H1 (cell line): ENCODE measurements around the gene TPM2. TPM values are rescaled to one million over a fixed set of nuclear protein-coding genes. Genes with fewer than 3 reads are reported as not detected.

ENCODE experiments used
- CTCF ChIA-PET: fragments of 300-600 bp; sonication (Branson Sonifier 250); formaldehyde crosslinking; loops from one replicate; lab custom pipeline; 2021; ENCODE audit not compliant: partially characterized antibody; lab: Charles Lee
- POLR2A ChIA-PET: fragments of 300-600 bp; sonication (Branson Sonifier 250); formaldehyde crosslinking; loops from one replicate; lab custom pipeline; 2021; ENCODE audit warnings: inconsistent platforms; ENCODE audit not compliant: partially characterized antibody; lab: Charles Lee
- DNase-seq, 2 experiments: peaks; one replicate each; pipeline versions ENCODE4 v3.0.0 to v3.0.0-alpha.2; 2010 to 2022; ENCODE audit warnings: low spot score in 2 of 2, low read depth in 1 of 2, mixed read lengths in 1 of 2
- FAIRE-seq: peaks from 2 replicates; lab custom pipeline; 2011; peaks lifted over from hg19 to GRCh38; lab: Jason Lieb, UNC
- H2AFZ ChIP-seq: 2 replicates; pipeline ENCODE4 v1.8.1; 2012; ENCODE audit warnings: low read length, inconsistent platforms
- H2AK5ac ChIP-seq: 2 replicates; pipeline ENCODE4 v1.6.1; 2013; ENCODE audit warnings: low read depth, low read length
- H2BK120ac ChIP-seq: replicated peaks from 2 replicates; pipeline ENCODE3; 2013; ENCODE audit warnings: low read depth, low read length, inconsistent platforms
- H2BK12ac ChIP-seq: 2 replicates; pipeline ENCODE4 v1.6.1; 2013; ENCODE audit warnings: low read depth, low read length
- H2BK15ac ChIP-seq: 2 replicates; pipeline ENCODE4 v1.6.1; 2013; ENCODE audit warnings: low read length
- H2BK20ac ChIP-seq: 2 replicates; pipeline ENCODE4 v1.6.1; 2013; ENCODE audit warnings: low read length
- H2BK5ac ChIP-seq: 2 replicates; pipeline ENCODE4 v1.6.1; 2013; ENCODE audit warnings: low read depth, low read length
- H3K14ac ChIP-seq: 2 replicates; pipeline ENCODE4 v1.6.1; 2013; ENCODE audit warnings: inconsistent platforms; ENCODE audit not compliant: insufficient read length
- H3K18ac ChIP-seq: 2 replicates; pipeline ENCODE4 v1.6.1; 2013; ENCODE audit warnings: low read length; ENCODE audit errors: extremely low read depth
- H3K23ac ChIP-seq: 2 replicates; pipeline ENCODE4 v1.6.1; 2013; ENCODE audit warnings: inconsistent platforms; ENCODE audit not compliant: insufficient read length
- H3K23me2 ChIP-seq: 2 replicates; pipeline ENCODE4 v1.6.1; 2013; ENCODE audit warnings: low read depth, low read length
- H3K27ac ChIP-seq: 2 replicates; pipeline ENCODE4 v1.6.1; 2011; ENCODE audit warnings: low read depth, low read length, inconsistent platforms
- H3K27me3 ChIP-seq, 4 experiments: replicated peaks in 1 of 4; 1 replicate in 1 of 4; 2 replicates in 3 of 4; pipeline versions ENCODE4 v1.6.1 to v1.8.1; 2011 to 2013; ENCODE audit warnings: low read length in 3 of 4, mild to moderate bottlenecking in 3 of 4, inconsistent platforms in 2 of 4, mixed read lengths in 2 of 4, moderate library complexity in 1 of 4; ENCODE audit not compliant: control insufficient read depth in 3 of 4, insufficient read depth in 3 of 4; ENCODE audit errors: extremely low read depth in 1 of 4
- H3K36me3 ChIP-seq, 4 experiments: 2 replicates each; pipeline versions ENCODE4 v1.6.1 to v1.8.1; 2011 to 2013; ENCODE audit warnings: mild to moderate bottlenecking in 4 of 4, low read length in 3 of 4, moderate library complexity in 2 of 4, control low read depth in 1 of 4, inconsistent platforms in 1 of 4; ENCODE audit not compliant: insufficient read depth in 4 of 4, control insufficient read depth in 2 of 4
- H3K4ac ChIP-seq: replicated peaks from 2 replicates; pipeline ENCODE3; 2013; ENCODE audit warnings: low read length, low read depth, mixed read lengths, inconsistent platforms; ENCODE audit not compliant: insufficient read length
- H3K4me1 ChIP-seq, 4 experiments: replicated peaks in 1 of 4; 1 replicate in 1 of 4; 2 replicates in 3 of 4; pipeline versions ENCODE4 v1.6.1 to v1.8.1; 2011 to 2013; ENCODE audit warnings: low read length in 3 of 4, inconsistent platforms in 2 of 4, mixed read lengths in 1 of 4; ENCODE audit not compliant: insufficient read depth in 4 of 4, control insufficient read depth in 3 of 4
- H3K4me2 ChIP-seq, 2 experiments: 2 replicates each; pipeline versions ENCODE4 v1.6.1 to v1.8.1; 2011 to 2013; ENCODE audit warnings: low read depth in 2 of 2, low read length in 2 of 2, control low read depth in 1 of 2, inconsistent platforms in 1 of 2, mild to moderate bottlenecking in 1 of 2; ENCODE audit not compliant: insufficient read depth in 1 of 2
- H3K4me3 ChIP-seq, 4 experiments: fragments of 200-600, 300-600 bp in 1 of 4; sonication (generic), shearing (Covaris generic), sonication (Bioruptor Twin) in 1 of 4; 2 replicates each; pipeline versions ENCODE4 v1.5.1 to v1.8.1; 2011 to 2016; ENCODE audit warnings: low read length in 4 of 4, low read depth in 3 of 4, control low read depth in 2 of 4, inconsistent platforms in 2 of 4, mild to moderate bottlenecking in 2 of 4, mixed read lengths in 1 of 4, moderate library complexity in 1 of 4; ENCODE audit not compliant: insufficient read depth in 2 of 4; ENCODE audit errors: extremely low read depth in 1 of 4
- H3K56ac ChIP-seq: replicated peaks from 2 replicates; pipeline ENCODE3; 2013; ENCODE audit warnings: low read depth, mild to moderate bottlenecking, mixed read lengths, low read length, inconsistent platforms; ENCODE audit not compliant: insufficient read length
- H3K79me1 ChIP-seq: 2 replicates; pipeline ENCODE4 v1.6.1; 2013; ENCODE audit warnings: low read depth, low read length, control low read depth
- H3K79me2 ChIP-seq, 2 experiments: 2 replicates each; pipeline versions ENCODE4 v1.6.1 to v1.8.1; 2012 to 2013; ENCODE audit warnings: low read length in 2 of 2, mild to moderate bottlenecking in 2 of 2, inconsistent platforms in 1 of 2; ENCODE audit not compliant: insufficient read depth in 2 of 2, control insufficient read depth in 1 of 2
- H3K9ac ChIP-seq, 4 experiments: replicated peaks in 1 of 4; 1 replicate in 1 of 4; 2 replicates in 3 of 4; pipeline versions ENCODE4 v1.6.1 to v1.8.1; 2011 to 2013; ENCODE audit warnings: low read depth in 3 of 4, low read length in 3 of 4, control low read depth in 2 of 4, mild to moderate bottlenecking in 2 of 4, moderate library complexity in 2 of 4, inconsistent platforms in 1 of 4; ENCODE audit errors: extremely low read depth in 1 of 4
- H3K9me3 ChIP-seq, 2 experiments: 2 replicates each; pipeline versions ENCODE4 v1.6.1 to v1.8.1; 2012 to 2013; ENCODE audit warnings: mild to moderate bottlenecking in 2 of 2, moderate library complexity in 2 of 2, control low read depth in 1 of 2, inconsistent platforms in 1 of 2, low read depth in 1 of 2, low read length in 1 of 2, mixed read lengths in 1 of 2; ENCODE audit not compliant: insufficient read depth in 2 of 2
- H4K20me1 ChIP-seq, 2 experiments: replicated peaks in 1 of 2; 2 replicates each; pipeline versions ENCODE3 to v1.8.1; 2011 to 2013; ENCODE audit warnings: inconsistent platforms in 2 of 2, low read length in 2 of 2, mild to moderate bottlenecking in 1 of 2; ENCODE audit not compliant: insufficient read depth in 2 of 2, control insufficient read depth in 1 of 2
- H4K5ac ChIP-seq: 2 replicates; pipeline ENCODE4 v1.6.1; 2013; ENCODE audit warnings: low read length, low read depth, mixed read lengths, inconsistent platforms; ENCODE audit not compliant: insufficient read length
- H4K8ac ChIP-seq: 2 replicates; pipeline ENCODE4 v1.8.0; 2013; ENCODE audit warnings: mild to moderate bottlenecking, moderate library complexity, low read length, inconsistent platforms; ENCODE audit not compliant: insufficient read depth; ENCODE audit errors: extremely low read depth
- H4K91ac ChIP-seq: replicated peaks from 2 replicates; pipeline ENCODE3; 2013; ENCODE audit warnings: low read length, mixed read lengths, inconsistent platforms; ENCODE audit not compliant: insufficient read length
- CHD1 ChIP-seq: IDR thresholded peaks from 2 replicates; pipeline ENCODE4 v1.6.1; 2012; ENCODE audit warnings: low read depth, low read length, improper control_type of control experiment
- CREB1 ChIP-seq: IDR thresholded peaks from 2 replicates; pipeline ENCODE4 v1.6.1; 2012; ENCODE audit warnings: inconsistent platforms
- KDM5A ChIP-seq: fragments of 200-600 bp; IDR thresholded peaks from 2 replicates; pipeline ENCODE4 v1.7.1; 2012; ENCODE audit warnings: mild to moderate bottlenecking, low read length, inconsistent platforms, mixed read lengths
- RNF2 ChIP-seq: fragments of 200-900, 300-1000 bp; sonication (generic); IDR thresholded peaks from 2 replicates; pipeline ENCODE4 v1.7.1; 2016; ENCODE audit warnings: borderline replicate concordance, low read depth, mild to moderate bottlenecking, antibody characterized with exemption, low read length; ENCODE audit not compliant: poor library complexity, severe bottlenecking; ENCODE audit errors: missing control alignments
- SIX5 ChIP-seq: IDR thresholded peaks from 2 replicates; pipeline ENCODE4 v1.6.1; 2011; ENCODE audit warnings: mild to moderate bottlenecking, low read depth, low read length
- SP1 ChIP-seq: IDR thresholded peaks from 2 replicates; pipeline ENCODE4 v1.6.1; 2011; ENCODE audit warnings: low read depth, low read length
- SP2 ChIP-seq: IDR thresholded peaks from 2 replicates; pipeline ENCODE4 v1.6.1; 2012; ENCODE audit warnings: mild to moderate bottlenecking, low read length, inconsistent platforms
- TBP ChIP-seq: IDR thresholded peaks from 2 replicates; pipeline ENCODE4 v1.6.1; 2011; ENCODE audit warnings: low read depth, low read length, improper control_type of control experiment
- WGBS, 2 experiments: shearing (Covaris generic) in 1 of 2; methylation state at CpG; one replicate each; pipeline versions ENCODE4 v1.1.6 to v1.1.7; 2013 to 2015; ENCODE audit warnings: low lambda C conversion rate in 2 of 2, mixed read lengths in 2 of 2, inconsistent platforms in 1 of 2, low coverage in 1 of 2, missing lambda C conversion rate in 1 of 2; ENCODE audit not compliant: insufficient replicate concordance in 2 of 2, insufficient coverage in 1 of 2, insufficient read length in 1 of 2; ENCODE audit errors: extremely low coverage in 1 of 2, missing lambda C conversion rate in 1 of 2; 5-methylcytosine and 5-hydroxymethylcytosine counted together
- polyA plus RNA-seq, 7 experiments: library from polyadenylated mRNA; depleted of rRNA in 3 of 7; stranded (reverse) in 5 of 7; unstranded in 2 of 7; fragments of >200 nt in 5 of 7; fragments of 200-250 nt in 2 of 7; gene quantifications; 1 replicate in 5 of 7; 2 replicates in 1 of 7; 4 replicates in 1 of 7; pipeline versions ENCODE4 v1.2.1 to v1.2.3, GENCODE V29; 2011 to 2013; ENCODE audit warnings: missing spikeins in 2 of 7, mixed read lengths in 2 of 7
- total RNA-seq: library from RNA; stranded (reverse); fragmentation: NEBNext Ultra II Directional; extraction: Animal tissue kit (Norgen Biotek cat#: 25700); gene quantifications from 2 replicates; pipeline ENCODE4 v1.2.1, GENCODE V29; 2021

The TPM2 gene
- total and polyA plus RNA-seq, 2 of the 8 experiments (the other 6 are each of a cell fraction or from before 2014, with no cell fraction given): 62.5 to 181 TPM

DNA sequence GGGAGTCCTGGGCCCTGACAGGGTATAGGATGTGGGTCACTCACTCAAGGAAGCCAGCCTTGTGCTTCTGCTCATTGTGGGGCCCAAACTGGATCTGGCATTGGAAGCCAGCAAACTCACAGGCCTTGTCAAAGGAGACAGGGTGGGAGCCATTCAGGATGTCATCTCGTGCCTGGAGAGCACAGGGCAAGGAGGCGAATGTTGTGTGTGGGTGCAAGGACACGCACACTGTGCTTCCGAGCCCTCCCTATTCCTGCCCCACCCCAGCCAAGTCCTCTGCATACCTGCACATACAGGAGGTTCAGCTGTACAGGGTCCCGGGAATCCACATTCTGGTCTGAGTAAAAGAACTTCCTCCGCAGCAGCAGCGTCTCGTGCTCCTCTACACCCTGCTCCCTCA, 34.2 kb upstream of the TPM2 start:
- H3K27ac ChIP-seq: no peak overlapping the region
- H3K27me3 ChIP-seq: no peaks in the 10 kb centered on the region
- H2BK20ac ChIP-seq: no peak overlapping the region
- H4K91ac ChIP-seq: no peak overlapping the region
- 97% methylated on average over 8 of the region's 8 CpGs; no CpG with 5 or more reads in 1 of the 2 experiments for WGBS, 2 experiments
- H3K23me2 ChIP-seq: no peaks in the 10 kb centered on the region
- H3K56ac ChIP-seq: no peak overlapping the region
- TF ChIP-seq TBP (no peak), RNF2 (no peak), CHD1 (no peak), SP2 (no peak), SIX5 (no peak), CREB1 (no peak), KDM5A (no peak), SP1 (no peak)
- H3K9ac ChIP-seq: no peak overlapping the region
- H2BK15ac ChIP-seq: no peak overlapping the region
- ChIA-PET POLR2A (interaction anchor here (11.1 kb wide), 1 partner anchor 29 kb away, joined by 158 read pairs; the partner anchor contains the start of gene TPM2), CTCF (interaction anchor here (1.0 to 16.0 kb wide), 5 partner anchors 8 to 77 kb away, joined by 3 to 198 read pairs (median 95); partner anchors contain the start of genes ARHGEF39, CCDC107 and RMRP)
- no peak overlapping the region for H4K5ac ChIP-seq
- no peak overlapping the region for H3K14ac ChIP-seq
- H3K9me3 ChIP-seq: no peaks in the 10 kb centered on the region; a peak in 1 of 4 replicates
- H2BK120ac ChIP-seq: no peak overlapping the region
- no peak overlapping the region for H3K4me3 ChIP-seq
- peaks cover 4% of the 10 kb centered on the region for H3K79me1 ChIP-seq
- peaks cover 7 to 20% (median 17%) of the 10 kb centered on the region in 4 experiments for H3K4me1 ChIP-seq
- H2BK12ac ChIP-seq: no peak overlapping the region
- no peak overlapping the region for H2AK5ac ChIP-seq
- DNase-seq: no peak
- no peak overlapping the region for H2AFZ ChIP-seq
- H3K36me3 ChIP-seq: peaks cover 15 to 52% (median 41%) of the 10 kb centered on the region in 4 experiments
- FAIRE-seq: no peak
- H2BK5ac ChIP-seq: no peak overlapping the region
- peaks cover 2 to 28% of the 10 kb centered on the region in 2 experiments; a peak in 3 of 4 replicates for H3K79me2 ChIP-seq
- H4K20me1 ChIP-seq: peaks cover 0 to 2% of the 10 kb centered on the region in 2 experiments
- H3K4me2 ChIP-seq: no peak overlapping the region
- no peak overlapping the region for H3K18ac ChIP-seq
- H4K8ac ChIP-seq: no peak overlapping the region; the same call in 1 of the 2 replicates
- H3K23ac ChIP-seq: no peak overlapping the region
- H3K4ac ChIP-seq: no peak overlapping the region
